Fibroblast of pulmonary artery (primary cell): Measurements from ENCODE around the gene LRP1.
A peak's percentile ranks its signal among the peaks of the same experiment; 100 is the strongest.

Experiments
- DNase-seq: peaks from one replicate; pipeline ENCODE4 v3.0.0-alpha.2; 2010; ENCODE audit warnings: low read depth
- H3K4me3 ChIP-seq: replicated peaks from 2 replicates; pipeline ENCODE4 v1.5.1; 2011; ENCODE audit warnings: low read depth, mild to moderate bottlenecking, control low read depth, low read length, moderate library complexity
- TF ChIP-seq, protein P1 (sequence below): IDR thresholded peaks from 2 replicates; pipeline ENCODE4 v1.5.1; 2011; ENCODE audit warnings: mild to moderate bottlenecking, control low read depth, low read length, inconsistent platforms; ENCODE audit errors: missing control alignments

LRP1 gene

DNA sequence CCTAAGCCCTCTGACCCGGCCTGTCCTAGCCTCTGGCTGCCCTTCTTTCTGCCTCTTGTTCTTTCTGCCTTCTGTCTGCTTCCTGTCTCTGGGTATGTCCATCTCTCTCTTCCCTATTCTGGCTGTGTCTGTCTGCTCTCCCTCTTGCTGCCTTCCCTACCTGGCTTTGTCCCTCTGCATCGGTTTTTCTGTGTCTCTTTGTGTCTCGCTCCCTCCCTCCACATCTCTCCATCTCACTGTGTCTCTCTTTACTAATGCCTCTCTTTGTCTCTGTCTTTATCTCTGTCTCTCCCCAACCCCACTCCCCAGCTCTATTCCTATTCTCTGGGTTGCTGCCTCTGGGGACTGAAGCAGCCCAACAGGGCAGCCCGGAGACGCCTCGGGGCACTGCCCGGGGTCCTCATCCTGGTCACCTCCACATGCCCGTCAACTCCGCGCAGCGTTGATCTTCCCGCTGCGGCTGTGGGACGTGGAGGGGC is 111.3 kb downstream of the LRP1 start:
- DNase-seq: no peak
- TF ChIP-seq, protein P1, sequence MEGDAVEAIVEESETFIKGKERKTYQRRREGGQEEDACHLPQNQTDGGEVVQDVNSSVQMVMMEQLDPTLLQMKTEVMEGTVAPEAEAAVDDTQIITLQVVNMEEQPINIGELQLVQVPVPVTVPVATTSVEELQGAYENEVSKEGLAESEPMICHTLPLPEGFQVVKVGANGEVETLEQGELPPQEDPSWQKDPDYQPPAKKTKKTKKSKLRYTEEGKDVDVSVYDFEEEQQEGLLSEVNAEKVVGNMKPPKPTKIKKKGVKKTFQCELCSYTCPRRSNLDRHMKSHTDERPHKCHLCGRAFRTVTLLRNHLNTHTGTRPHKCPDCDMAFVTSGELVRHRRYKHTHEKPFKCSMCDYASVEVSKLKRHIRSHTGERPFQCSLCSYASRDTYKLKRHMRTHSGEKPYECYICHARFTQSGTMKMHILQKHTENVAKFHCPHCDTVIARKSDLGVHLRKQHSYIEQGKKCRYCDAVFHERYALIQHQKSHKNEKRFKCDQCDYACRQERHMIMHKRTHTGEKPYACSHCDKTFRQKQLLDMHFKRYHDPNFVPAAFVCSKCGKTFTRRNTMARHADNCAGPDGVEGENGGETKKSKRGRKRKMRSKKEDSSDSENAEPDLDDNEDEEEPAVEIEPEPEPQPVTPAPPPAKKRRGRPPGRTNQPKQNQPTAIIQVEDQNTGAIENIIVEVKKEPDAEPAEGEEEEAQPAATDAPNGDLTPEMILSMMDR: no peak
- peak overlapping the region; percentile 61 for H3K4me3 ChIP-seq

DNA sequence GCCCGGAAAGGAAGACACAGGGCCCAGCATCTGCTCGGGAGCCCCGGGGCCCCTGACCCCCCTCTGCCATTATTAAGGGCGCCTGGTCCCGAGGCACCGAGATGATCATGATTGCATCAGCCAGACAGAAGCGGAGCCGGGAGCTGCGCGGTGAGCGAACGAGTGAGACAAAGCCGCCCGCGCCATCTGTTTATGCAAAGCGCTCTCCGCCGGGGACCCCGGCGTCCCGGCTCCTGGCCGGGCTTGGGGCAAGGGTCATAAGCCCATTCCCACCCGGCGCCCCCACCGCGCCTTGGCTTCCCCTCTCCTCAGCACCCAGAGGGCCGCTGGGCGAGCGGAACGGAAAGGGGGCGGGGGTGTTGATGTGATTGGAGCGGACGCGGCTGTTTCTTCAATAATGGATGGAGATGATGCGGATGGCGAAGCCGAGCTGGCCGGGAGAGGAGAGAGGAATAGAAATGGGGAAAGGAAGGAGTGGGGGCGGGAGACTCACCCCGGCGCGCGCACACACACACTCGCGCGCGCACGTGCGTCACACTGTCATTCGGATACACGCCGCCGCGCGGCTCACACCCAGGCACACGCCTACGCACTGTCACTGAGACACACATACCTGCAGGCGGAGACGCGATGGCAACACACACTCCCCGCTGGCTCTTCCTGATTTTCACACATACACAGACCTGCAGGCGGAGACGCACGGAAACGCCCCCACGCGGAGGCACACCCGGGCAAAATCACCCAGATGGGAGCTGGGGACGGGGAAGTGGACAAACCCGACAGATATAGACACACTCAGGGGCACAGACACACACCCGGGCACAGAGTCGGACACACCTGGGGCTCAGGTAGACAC is 112.0 kb downstream of the LRP1 start:
- peak overlapping the region; percentile 61 for H3K4me3 ChIP-seq
- DNase-seq: peak; percentile 35
- TF ChIP-seq, protein P1: no peak

DNA sequence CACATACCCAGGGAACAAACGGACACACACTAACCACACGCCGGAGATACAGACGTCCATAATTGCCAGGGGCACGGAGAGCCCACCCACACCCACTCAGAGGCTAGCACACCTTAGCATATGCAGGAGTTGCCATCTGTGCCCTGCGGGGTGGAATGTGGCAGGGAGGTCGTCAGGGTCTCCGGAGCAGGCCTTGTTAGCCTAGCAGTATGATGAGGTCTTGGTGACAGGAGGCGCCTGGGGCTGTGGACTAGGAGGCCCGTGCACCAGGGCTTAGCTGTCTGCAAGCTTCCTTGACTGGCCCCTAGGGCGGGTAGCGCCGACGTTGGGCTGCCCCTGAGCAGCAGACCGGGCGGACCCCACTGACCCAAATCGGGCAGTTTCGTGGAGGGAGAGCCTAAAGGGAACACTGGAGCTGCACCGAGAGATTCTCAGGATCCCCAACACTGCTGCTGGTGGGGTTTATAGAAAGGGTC is 112.7 kb downstream of the LRP1 start:
- peak overlapping the region; percentile 61 for H3K4me3 ChIP-seq
- DNase-seq: no peak
- TF ChIP-seq, protein P1: no peak

DNA sequence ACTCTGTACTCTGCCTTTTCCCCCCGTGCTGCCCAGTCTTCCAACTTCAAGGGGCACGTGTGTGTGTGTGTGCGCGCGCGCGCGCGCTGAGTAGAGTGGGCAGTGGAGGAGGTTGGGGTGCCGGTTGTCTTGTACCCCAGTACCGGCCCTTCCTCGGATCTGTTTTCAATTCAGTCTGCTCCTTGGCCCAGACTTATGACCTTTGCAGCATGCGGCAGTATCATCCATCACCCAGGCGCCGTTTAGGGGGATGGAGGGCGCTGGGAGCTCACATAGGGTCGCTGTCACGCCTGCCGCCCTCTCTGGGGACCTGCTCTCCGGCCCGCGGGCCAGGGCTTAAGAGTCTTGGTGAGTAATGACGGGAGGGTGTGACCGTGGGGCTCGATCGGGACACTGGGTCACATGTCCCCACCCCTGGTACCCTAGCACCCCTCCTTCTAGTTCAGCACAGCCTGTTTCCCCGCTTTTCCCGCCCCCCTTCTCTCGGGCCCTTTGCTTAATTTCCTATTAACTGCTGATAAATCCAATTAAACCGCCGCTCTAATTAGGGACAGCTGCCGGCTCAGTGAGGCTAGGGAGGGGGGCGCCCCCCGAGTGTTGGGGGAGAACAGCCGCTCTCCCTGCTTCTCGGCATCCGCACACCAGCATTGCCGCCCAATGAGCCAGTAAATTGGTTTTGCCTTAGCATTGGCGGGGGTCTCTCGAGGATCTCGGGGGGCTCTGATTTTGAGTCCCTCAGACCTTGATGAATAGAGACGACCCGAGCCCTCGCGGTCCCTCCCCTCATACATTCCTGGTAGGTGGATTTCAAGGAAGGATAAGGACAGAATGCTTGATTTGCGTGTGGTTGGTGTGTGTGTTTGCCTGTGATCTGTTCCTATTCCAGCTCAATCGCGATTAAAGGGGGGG is 113.4 kb downstream of the LRP1 start:
- H3K4me3 ChIP-seq: peak overlapping the region; percentile 7
- no peak for DNase-seq
- TF ChIP-seq, protein P1: no peak

DNA sequence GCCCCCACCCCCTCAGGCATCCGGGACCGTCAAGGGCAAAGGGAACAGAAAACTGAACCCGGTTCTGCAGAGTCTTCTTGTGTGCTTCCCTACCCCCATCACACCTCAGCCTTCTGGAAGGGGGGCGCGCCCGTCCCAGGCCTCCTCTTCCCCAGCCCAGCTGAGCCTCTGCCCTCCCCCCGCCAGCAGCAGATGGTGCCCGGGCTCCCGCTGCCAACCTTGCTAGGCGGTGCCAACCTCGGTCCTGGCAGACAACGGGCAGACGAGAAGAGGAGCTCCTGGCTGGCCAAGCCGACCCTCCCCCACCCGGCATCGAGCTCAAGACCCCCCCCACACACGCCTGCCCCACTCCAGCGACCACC is 114.0 kb downstream of the LRP1 start:
- TF ChIP-seq, protein P1: no peak
- H3K4me3 ChIP-seq: no peak overlapping the region
- DNase-seq: no peak

DNA sequence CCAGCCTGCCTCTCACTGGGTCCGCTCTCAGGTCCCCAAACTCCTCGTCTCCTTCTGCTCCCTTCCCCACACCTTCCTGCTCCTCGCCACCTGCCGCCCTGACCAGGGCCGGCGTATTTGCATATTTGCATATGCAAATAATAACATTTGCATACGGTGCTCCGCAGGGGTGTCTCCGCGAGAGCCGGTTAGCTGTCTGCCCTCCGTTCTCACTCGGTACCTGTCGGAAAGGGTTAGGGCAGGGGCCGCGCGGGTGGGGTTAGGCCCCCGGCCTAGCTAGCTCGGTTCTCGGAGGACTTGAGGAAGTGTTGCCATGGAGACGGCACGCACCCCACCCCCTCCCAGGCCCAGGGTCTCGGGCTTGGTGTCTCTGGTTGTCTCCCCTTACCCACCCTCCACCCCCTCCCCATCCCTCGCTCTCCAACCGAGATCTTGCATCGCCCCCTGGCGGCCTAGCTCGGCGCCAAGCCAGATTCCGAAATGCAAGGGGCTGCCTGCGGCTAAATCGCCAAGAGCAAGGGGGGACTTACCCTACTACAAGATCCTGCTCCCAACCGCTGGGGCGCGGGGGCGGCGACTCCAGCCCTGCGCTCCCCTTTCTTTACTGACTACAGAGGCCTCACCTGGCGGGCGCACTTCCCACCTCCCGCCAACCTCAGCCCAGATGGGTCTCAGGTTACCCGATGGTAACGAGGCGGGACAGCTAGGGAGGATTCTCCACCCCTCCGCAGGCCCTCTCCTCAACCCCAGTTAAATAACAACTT is 114.6 kb downstream of the LRP1 start:
- peak overlapping the region; percentile 40 for H3K4me3 ChIP-seq
- TF ChIP-seq, protein P1: peak; percentile 60
- DNase-seq: peak; percentile 52
